ENCODE data around the gene ZNF668.

Gene ZNF668

GRCh38 chr16:31073970-31074813, at the start of gene ZNF668, which contains the start of gene ZNF646:
ZNF668 (minus strand) TSS chr16:31074240; CDS start chr16:31064459, 9,781 bp downstream.
ZNF646 (plus strand) TSS chr16:31074422; CDS start chr16:31076325, 1,903 bp downstream.
- peak; percentile 96 to 99 (median 98) for DNase-seq (ENCODE audit: low read depth in 2 of 3, low spot score in 1 of 3)

GRCh38 chr16:31120129-31120528, 46.1 kb upstream of the ZNF668 start:
- DNase-seq (ENCODE audit: low read depth in 2 of 3, low spot score in 1 of 3) = no peak

GRCh38 chr16:31118223-31119155, 44.4 kb upstream of the ZNF668 start:
- DNase-seq (ENCODE audit: low read depth in 2 of 3, low spot score in 1 of 3) = no peak

- peak; percentile 97 to 98 (median 97) for DNase-seq (ENCODE audit: low read depth in 2 of 3, low spot score in 1 of 3)
Measured at GRCh38 chr16:31117384-31118222, 43.6 kb upstream of the ZNF668 start, which contains the start of gene KAT8. KAT8 (plus strand) TSS chr16:31117664; CDS start chr16:31117682, 18 bp downstream.

GRCh38 chr16:31114468-31114867, 40.4 kb upstream of the ZNF668 start:
- DNase-seq (ENCODE audit: low read depth in 2 of 3, low spot score in 1 of 3) = no peak

- DNase-seq (ENCODE audit: low read depth in 2 of 3, low spot score in 1 of 3) = no peak
Measured at GRCh38 chr16:31113121-31114120, 39.4 kb upstream of the ZNF668 start.

- no peak for DNase-seq (ENCODE audit: low read depth in 2 of 3, low spot score in 1 of 3)
Measured at GRCh38 chr16:31112711-31113110, 38.7 kb upstream of the ZNF668 start.

GRCh38 chr16:31111881-31112466, 37.9 kb upstream of the ZNF668 start:
- DNase-seq (ENCODE audit: low read depth in 2 of 3, low spot score in 1 of 3) = no peak

- DNase-seq (ENCODE audit: low read depth in 2 of 3, low spot score in 1 of 3) = no peak
Measured at GRCh38 chr16:31110106-31111034, 36.3 kb upstream of the ZNF668 start.

GRCh38 chr16:31109622-31110021, 35.6 kb upstream of the ZNF668 start:
- no peak for DNase-seq (ENCODE audit: low read depth in 2 of 3, low spot score in 1 of 3)

- DNase-seq (ENCODE audit: low read depth in 2 of 3, low spot score in 1 of 3) = no peak
Measured at GRCh38 chr16:31108794-31109558, 34.9 kb upstream of the ZNF668 start.

- peak; percentile 62 to 80 (median 70) for DNase-seq (ENCODE audit: low read depth in 2 of 3, low spot score in 1 of 3)
Measured at GRCh38 chr16:31108035-31108793, 34.2 kb upstream of the ZNF668 start, which contains the start of gene BCKDK. BCKDK (plus strand) TSS chr16:31108386; CDS start chr16:31109224, 838 bp downstream.

GRCh38 chr16:31107465-31107867, 33.4 kb upstream of the ZNF668 start:
- peak; percentile 30 to 56 (median 42) for DNase-seq (ENCODE audit: low read depth in 2 of 3, low spot score in 1 of 3)

- no peak for DNase-seq (ENCODE audit: low read depth in 2 of 3, low spot score in 1 of 3)
Measured at GRCh38 chr16:31106509-31107464, 32.7 kb upstream of the ZNF668 start.

GRCh38 chr16:31105677-31106213, 31.7 kb upstream of the ZNF668 start:
- DNase-seq (ENCODE audit: low read depth in 2 of 3, low spot score in 1 of 3) = peak; percentile 71 to 91 (median 75)

Data from stimulated activated CD4-positive, alpha-beta T cell treated with anti-CD3 and anti-CD28 coated beads, Interleukin-12 subunit alpha, Interleukin-12 subunit beta, amount 100 ng/mL, for 48 hours (primary cell).